ENCODE results near the gene LIMK2.

Gene LIMK2

DNA sequence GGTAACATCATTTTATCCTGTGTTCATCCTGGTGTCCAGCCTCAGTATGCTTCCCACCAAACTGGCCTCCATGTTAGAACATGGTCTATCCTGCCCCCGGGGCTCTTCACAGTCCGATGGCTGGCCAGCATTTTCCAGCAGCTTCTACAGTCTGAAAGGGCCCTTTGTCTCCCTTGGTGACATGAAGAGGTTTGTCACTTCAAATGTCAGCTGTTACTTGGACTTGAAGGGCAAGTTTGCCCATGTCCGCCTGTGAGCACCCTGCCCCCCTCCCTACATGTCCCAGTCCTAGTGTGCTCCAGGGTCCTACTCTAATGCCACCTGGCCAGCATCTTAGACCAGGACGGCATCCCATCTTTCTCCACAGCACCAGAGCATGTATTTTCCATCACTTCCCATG is 109.3 kb downstream of the LIMK2 start:
- Mint-ChIP-seq H3K27me3 (no peaks in the 10 kb centered on the region), H3K4me1 (ENCODE audit: low read depth) (peaks cover 10% of the 10 kb centered on the region), H3K9me3 (no peaks in the 10 kb centered on the region), H3K4me3 (no peak overlapping the region), H3K36me3 (ENCODE audit: low read depth) (peaks cover 32% of the 10 kb centered on the region), H3K27ac (no peak overlapping the region)
- intact Hi-C loops (cut with micrococcal nuclease), result no loop called here

DNA sequence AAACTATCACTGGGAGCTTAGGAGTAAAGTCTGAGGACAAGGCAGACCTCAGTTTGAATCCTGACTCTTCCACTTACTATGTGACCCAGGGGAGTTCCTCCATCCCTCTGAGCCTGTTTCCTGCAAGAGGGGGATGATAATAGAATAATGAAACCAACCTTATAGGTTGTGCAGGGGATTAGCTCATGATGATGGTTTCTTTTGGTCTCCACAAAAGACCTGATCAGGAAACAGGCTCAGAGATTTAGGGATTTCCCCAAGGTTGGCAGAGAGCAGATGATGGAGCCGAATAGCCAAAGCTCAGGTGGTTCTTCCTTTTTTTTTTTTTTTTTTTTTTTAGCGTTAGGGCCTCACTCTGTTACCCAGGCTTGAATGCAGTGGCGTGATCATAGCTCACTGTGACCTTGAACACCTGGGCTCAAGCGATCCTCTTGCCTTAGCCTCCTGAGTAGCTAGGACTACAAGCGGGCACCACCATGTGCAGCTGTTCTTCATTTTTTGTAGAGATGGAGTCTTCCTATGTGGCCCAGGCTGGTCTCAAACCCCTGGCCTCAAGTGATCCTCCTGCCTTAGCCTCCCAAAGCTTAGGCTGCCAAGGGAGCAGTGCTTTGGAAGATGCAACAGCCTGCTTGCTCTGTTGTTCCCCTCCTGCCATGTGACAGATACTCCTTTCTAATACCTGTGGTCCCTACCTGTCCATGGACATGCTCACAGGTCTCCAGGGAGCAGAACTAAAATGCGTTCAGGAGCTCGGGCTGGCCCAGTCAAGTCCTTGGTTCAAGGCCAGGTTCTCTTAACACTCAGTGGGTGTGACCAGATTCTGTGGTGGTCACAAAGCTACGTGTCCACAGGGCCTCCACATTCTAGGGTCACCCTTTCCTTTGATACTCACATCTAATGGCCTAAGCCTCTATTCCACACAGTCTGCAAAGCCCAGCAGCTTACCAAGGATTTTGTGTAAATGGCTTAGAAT is 111.8 kb downstream of the LIMK2 start:
- H3K4me1 Mint-ChIP-seq (ENCODE audit: low read depth), result peaks cover 10% of the 10 kb centered on the region
- H3K36me3 Mint-ChIP-seq (ENCODE audit: low read depth), result peaks cover 57% of the 10 kb centered on the region
- no peaks in the 10 kb centered on the region for H3K9me3 Mint-ChIP-seq
- H3K4me3 Mint-ChIP-seq, result no peak overlapping the region
- intact Hi-C loops (cut with micrococcal nuclease), result no loop called here
- no peaks in the 10 kb centered on the region for H3K27me3 Mint-ChIP-seq
- no peak overlapping the region for H3K27ac Mint-ChIP-seq

DNA sequence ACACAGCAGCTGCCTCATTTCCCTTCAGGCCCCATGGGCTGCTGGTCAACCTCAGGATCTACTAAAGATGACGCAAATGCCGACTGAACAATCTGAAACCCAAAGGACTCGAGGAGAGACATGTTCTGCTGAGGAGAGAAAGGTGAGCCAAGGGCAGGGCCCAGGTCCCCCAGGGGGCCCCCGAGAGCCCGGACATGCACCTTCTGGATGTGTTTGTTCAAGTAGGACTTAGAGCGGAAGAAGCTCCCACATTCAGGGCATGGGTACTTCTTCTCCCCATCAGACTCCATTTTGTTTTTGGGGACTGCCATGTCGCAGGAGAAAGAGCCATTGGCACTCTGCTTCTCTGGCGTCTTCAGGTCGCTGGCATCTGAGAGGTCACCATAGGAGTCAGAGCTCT is 114.8 kb downstream of the LIMK2 start:
- no peaks in the 10 kb centered on the region for H3K9me3 Mint-ChIP-seq
- peaks cover 10% of the 10 kb centered on the region for H3K4me1 Mint-ChIP-seq (ENCODE audit: low read depth)
- H3K36me3 Mint-ChIP-seq (ENCODE audit: low read depth), result peaks cover 87% of the 10 kb centered on the region
- no peak overlapping the region for H3K27ac Mint-ChIP-seq
- intact Hi-C loops (cut with micrococcal nuclease), result no loop called here
- H3K27me3 Mint-ChIP-seq, result no peaks in the 10 kb centered on the region
- H3K4me3 Mint-ChIP-seq, result no peak overlapping the region

DNA sequence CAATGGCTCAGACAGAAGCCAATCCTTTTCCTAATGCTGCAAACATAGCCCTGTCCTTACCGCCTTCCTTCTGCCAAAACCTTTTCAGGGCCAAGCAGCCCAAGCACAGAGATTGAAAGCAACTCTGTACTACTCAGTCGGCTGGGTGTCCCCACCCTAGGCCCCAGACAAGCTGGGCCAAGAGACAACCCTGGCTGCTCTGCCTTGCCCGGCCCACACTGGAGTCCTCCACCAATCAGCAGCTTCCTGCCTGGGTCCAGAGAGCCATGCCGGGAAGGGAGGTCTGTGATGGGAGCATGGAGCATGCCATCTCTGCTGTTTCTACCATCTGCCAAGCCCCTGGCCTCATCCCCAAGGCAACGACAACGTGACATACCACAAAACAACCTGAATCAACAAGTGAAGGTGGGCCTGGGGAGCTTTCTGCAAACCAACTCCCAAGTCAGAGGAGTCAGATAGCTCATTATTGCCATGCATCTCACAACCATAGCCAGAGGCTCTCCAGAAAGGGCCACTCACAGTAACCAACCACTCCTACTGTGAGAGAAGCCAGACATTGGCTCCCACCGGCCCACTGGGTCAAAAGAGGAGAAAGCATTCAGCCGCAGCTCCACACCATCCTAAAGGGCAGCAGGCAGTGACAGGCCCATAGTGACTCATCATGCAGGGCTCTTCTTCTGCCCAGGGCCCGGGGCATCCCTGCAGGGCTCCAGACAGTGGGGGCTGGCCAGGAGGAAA is 115.9 kb downstream of the LIMK2 start:
- no peaks in the 10 kb centered on the region for H3K9me3 Mint-ChIP-seq
- no peak overlapping the region for H3K27ac Mint-ChIP-seq
- H3K27me3 Mint-ChIP-seq, result no peaks in the 10 kb centered on the region
- intact Hi-C loops (cut with micrococcal nuclease), result no loop called here
- H3K36me3 Mint-ChIP-seq (ENCODE audit: low read depth), result peaks cover 98% of the 10 kb centered on the region
- H3K4me3 Mint-ChIP-seq, result no peak overlapping the region
- peaks cover 10% of the 10 kb centered on the region for H3K4me1 Mint-ChIP-seq (ENCODE audit: low read depth)

GRCh38 chr22:31328544-31328960 is 116.5 kb downstream of the LIMK2 start:
- no peak overlapping the region for H3K27ac Mint-ChIP-seq
- intact Hi-C loops (cut with micrococcal nuclease), result no loop called here
- no peaks in the 10 kb centered on the region for H3K9me3 Mint-ChIP-seq
- peaks cover 99% of the 10 kb centered on the region for H3K36me3 Mint-ChIP-seq (ENCODE audit: low read depth)
- peaks cover 12% of the 10 kb centered on the region for H3K4me1 Mint-ChIP-seq (ENCODE audit: low read depth)
- H3K27me3 Mint-ChIP-seq, result no peaks in the 10 kb centered on the region
- H3K4me3 Mint-ChIP-seq, result no peak overlapping the region

DNA sequence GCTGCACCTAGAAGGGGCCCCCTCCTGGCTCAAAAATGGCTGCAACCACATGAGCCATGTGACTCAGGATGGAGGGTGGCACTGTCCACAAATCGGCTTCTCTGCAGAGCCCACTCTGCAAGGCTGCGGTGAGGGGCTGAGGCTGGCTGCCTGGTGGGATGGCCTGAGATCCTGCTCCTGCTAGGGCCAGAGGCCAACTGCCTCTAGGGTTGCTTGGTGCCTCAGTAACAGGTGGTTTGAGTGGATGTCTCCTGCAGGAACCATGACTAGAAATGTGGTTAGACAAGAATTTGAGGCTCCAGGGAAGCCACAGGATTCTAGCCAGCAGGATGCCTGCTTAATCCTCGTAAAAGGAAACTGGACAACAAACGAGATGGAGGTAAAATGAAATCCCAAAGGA is 116.9 kb downstream of the LIMK2 start:
- H3K27ac Mint-ChIP-seq, result no peak overlapping the region
- no peaks in the 10 kb centered on the region for H3K9me3 Mint-ChIP-seq
- H3K4me3 Mint-ChIP-seq, result no peak overlapping the region
- intact Hi-C loops (cut with micrococcal nuclease), result no loop called here
- peaks cover 100% of the 10 kb centered on the region for H3K36me3 Mint-ChIP-seq (ENCODE audit: low read depth)
- H3K4me1 Mint-ChIP-seq (ENCODE audit: low read depth), result peaks cover 17% of the 10 kb centered on the region
- no peaks in the 10 kb centered on the region for H3K27me3 Mint-ChIP-seq

Measured in dendritic cell treated with granulocyte-macrophage colony-stimulating factor and Interleukin-4, amounts not matched to agents 40 ng/mL and 50 ng/mL, for 4 days (primary cell).